Neural crest cell (in vitro differentiated cells): ENCODE data around the gene STIM1. TPM values are rescaled to one million over a fixed set of nuclear protein-coding genes. Genes with fewer than 3 reads are reported as not detected.

Source experiments
- DNase-seq: peaks from one replicate; pipeline ENCODE4 v3.0.0; 2021; ENCODE audit warnings: low read depth, mixed read lengths, low spot score
- H3K27ac Mint-ChIP-seq: one replicate; pipeline ENCODE4 v1.8.0; 2021; ENCODE audit warnings: mild to moderate bottlenecking, mixed read lengths; ENCODE audit not compliant: unreplicated experiment
- H3K27me3 Mint-ChIP-seq: 2 replicates; pipeline ENCODE4 v1.8.0; 2021; ENCODE audit warnings: low read depth, mild to moderate bottlenecking, mixed read lengths
- H3K36me3 Mint-ChIP-seq: 2 replicates; pipeline ENCODE4 v1.8.0; 2021; ENCODE audit warnings: low read depth, mild to moderate bottlenecking, mixed read lengths
- H3K4me1 Mint-ChIP-seq: 2 replicates; pipeline ENCODE4 v1.8.0; 2021; ENCODE audit warnings: mixed read lengths
- H3K4me3 Mint-ChIP-seq: one replicate; pipeline ENCODE4 v1.8.0; 2021; ENCODE audit warnings: mild to moderate bottlenecking, mixed read lengths
- H3K9me3 Mint-ChIP-seq: 2 replicates; pipeline ENCODE4 v1.8.0; 2021; ENCODE audit warnings: mixed read lengths
- CTCF ChIP-seq: fragments of 200-600 bp; sonication (generic); conservative IDR thresholded peaks from 2 replicates; pipeline ENCODE4 v1.5.0; 2021; ENCODE audit warnings: antibody characterized with exemption, mild to moderate bottlenecking
- total RNA-seq: library from RNA; stranded (reverse); gene quantifications from 2 replicates; pipeline ENCODE4 v1.2.1, GENCODE V29; 2021

The STIM1 gene
- total RNA-seq, 1 donor from 2014 or later = 24.4 TPM

- no peak overlapping the region for H3K27ac Mint-ChIP-seq
- H3K36me3 Mint-ChIP-seq = no peaks in the 10 kb centered on the region
- TF ChIP-seq CTCF = no peak
- H3K4me1 Mint-ChIP-seq = no peaks in the 10 kb centered on the region
- H3K27me3 Mint-ChIP-seq = no peaks in the 10 kb centered on the region
- no peaks in the 10 kb centered on the region for H3K9me3 Mint-ChIP-seq
- H3K4me3 Mint-ChIP-seq = no peak overlapping the region
- DNase-seq = no peak
These were observed 58.5 kb downstream of the STIM1 start for GRCh38 chr11:3913921-3914320.

GRCh38 chr11:3914805-3915204 is 59.3 kb downstream of the STIM1 start:
- H3K36me3 Mint-ChIP-seq = no peaks in the 10 kb centered on the region
- no peak overlapping the region for H3K4me3 Mint-ChIP-seq
- H3K9me3 Mint-ChIP-seq = no peaks in the 10 kb centered on the region
- H3K27me3 Mint-ChIP-seq = no peaks in the 10 kb centered on the region
- no peaks in the 10 kb centered on the region for H3K4me1 Mint-ChIP-seq
- no peak for DNase-seq
- no peak for TF ChIP-seq CTCF
- no peak overlapping the region for H3K27ac Mint-ChIP-seq

- DNase-seq = no peak
- Mint-ChIP-seq H3K9me3 (no peaks in the 10 kb centered on the region), H3K4me3 (no peak overlapping the region), H3K27ac (no peak overlapping the region), H3K36me3 (no peaks in the 10 kb centered on the region), H3K27me3 (no peaks in the 10 kb centered on the region), H3K4me1 (no peaks in the 10 kb centered on the region)
- TF ChIP-seq CTCF = no peak
These were observed 61.5 kb downstream of the STIM1 start for GRCh38 chr11:3916962-3917361.

- Mint-ChIP-seq H3K4me3 (no peak overlapping the region), H3K27ac (no peak overlapping the region), H3K9me3 (no peaks in the 10 kb centered on the region), H3K4me1 (no peaks in the 10 kb centered on the region), H3K27me3 (no peaks in the 10 kb centered on the region), H3K36me3 (peaks cover 2% of the 10 kb centered on the region)
- DNase-seq = no peak
- TF ChIP-seq CTCF = no peak
These were observed 64.8 kb downstream of the STIM1 start for GRCh38 chr11:3920148-3920852.

- no peak overlapping the region for H3K4me3 Mint-ChIP-seq
- H3K9me3 Mint-ChIP-seq = no peaks in the 10 kb centered on the region
- peaks cover 2% of the 10 kb centered on the region for H3K36me3 Mint-ChIP-seq
- H3K27ac Mint-ChIP-seq = no peak overlapping the region
- no peak for TF ChIP-seq CTCF
- H3K4me1 Mint-ChIP-seq = no peaks in the 10 kb centered on the region
- H3K27me3 Mint-ChIP-seq = no peaks in the 10 kb centered on the region
- no peak for DNase-seq
These were observed 66.6 kb downstream of the STIM1 start for GRCh38 chr11:3922056-3922455.
